RKO (cell line): ENCODE measurements around the gene KIAA1328.
"Not testable (repeated sequence)": the region's sequence is repeated elsewhere in the genome, so short reads cannot be mapped to it uniquely, and the experiment has no call there.

ENCODE experiments used
- DNase-seq: peaks from one replicate; pipeline ENCODE4 v3.0.0-alpha.2; 2016; ENCODE audit warnings: low spot score

Gene KIAA1328

DNA sequence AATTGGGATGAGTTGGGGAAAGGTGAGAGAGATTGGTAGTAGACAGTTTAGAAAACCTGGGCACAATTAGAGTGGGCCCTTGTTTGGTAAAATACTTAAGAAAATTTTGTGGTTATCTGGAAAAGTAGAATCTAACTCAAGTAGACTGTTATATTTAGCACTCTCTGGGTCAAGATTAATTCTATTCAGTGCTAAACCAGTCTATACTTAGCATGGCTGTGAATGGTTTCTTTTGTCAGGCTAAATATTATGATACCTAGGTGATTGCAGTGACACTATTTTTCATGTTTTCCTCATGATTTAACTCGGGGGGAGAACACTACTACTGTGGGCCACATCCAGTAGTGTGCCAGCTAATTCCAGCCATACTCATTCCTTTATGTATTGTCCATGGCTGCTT lies 58.9 kb downstream of the KIAA1328 start:
- no peak for DNase-seq

- no peak for DNase-seq
These were observed 59.9 kb downstream of the KIAA1328 start for GRCh38 chr18:36888778-36889177.

- DNase-seq = no peak
These were observed 60.4 kb downstream of the KIAA1328 start for GRCh38 chr18:36889321-36889720.

DNA sequence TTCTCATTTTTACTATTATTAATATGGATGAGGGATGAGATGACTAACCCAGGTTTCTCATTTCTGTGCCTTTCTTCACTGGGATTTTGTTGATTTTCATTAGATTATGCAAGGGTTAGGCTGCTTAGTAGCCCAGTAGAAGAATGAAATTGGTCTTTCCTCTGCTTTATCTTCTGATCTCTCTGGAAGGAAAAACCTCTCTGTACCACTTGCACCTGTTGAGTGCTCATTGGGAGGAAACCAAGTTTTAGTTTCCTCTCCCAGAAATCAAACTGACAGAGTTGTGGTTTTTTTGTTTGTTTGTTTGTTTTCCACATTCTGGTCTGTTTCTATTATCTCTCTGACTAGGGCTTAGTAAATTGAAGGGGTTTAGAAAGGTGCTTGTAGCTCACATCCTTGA lies 60.8 kb downstream of the KIAA1328 start:
- DNase-seq = no peak

DNA sequence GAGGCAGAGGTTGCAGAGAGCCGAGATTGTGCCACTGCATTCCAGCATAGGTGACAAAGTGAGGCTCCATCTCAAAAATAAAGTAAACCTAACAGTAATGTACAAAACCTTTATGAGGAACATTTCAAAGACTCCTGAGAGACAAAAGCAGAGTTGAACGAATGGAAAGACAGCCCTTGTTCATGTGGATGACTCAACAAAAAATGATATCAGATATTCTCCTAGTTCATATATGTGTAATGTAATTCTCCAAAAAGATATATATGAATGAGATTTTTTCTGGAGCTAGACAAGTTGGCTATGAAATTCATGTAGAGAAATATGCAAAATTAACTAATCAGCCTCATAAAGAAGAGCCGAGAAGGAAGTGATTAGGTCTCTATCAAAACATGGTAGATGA lies 61.7 kb downstream of the KIAA1328 start:
- no peak for DNase-seq

DNA sequence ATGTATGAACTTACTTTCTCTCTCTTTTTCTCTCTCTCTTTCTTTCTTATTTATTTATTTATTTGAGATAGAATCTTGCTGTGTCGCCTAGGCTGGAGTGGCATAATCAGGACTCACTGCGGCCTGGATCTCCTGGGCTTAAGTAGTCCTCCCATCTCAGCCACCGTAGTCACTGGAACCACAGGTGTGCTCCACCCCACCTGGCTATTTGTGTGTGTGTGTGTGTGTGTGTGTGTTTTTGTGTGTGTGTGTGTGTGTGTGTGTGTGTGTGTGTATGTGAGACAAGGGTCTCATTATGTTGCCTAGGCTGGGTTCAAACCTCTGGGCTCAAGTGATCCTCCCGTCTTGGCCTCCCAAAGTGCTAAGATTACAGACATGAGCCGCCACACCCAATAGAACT lies 64.3 kb downstream of the KIAA1328 start:
- no peak for DNase-seq

DNA sequence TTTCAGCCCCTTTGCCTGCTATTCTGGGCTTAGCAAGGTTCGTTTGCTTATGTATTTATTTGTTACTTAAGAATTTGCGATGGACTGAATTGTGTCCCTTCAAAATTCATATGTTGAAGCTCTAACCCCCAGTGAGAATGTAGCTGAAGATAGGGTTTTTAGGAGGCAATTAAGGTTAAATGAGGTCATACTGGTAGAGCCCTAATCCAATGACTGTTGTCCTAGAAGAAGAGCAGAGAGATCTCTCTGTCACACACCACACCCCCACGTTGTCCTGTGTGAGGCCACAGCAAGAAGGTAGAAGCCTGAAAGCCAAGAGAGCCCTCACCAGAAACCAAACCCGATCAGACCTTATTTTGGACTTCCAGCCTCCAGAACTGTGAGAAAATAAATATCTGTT lies 66.7 kb downstream of the KIAA1328 start:
- DNase-seq = no peak

- no peak for DNase-seq
These were observed 68.3 kb downstream of the KIAA1328 start for GRCh38 chr18:36897253-36897652.

GRCh38 chr18:36899289-36899688 lies 70.4 kb downstream of the KIAA1328 start:
- DNase-seq = peak; percentile 62

- no peak for DNase-seq
These were observed 71.5 kb downstream of the KIAA1328 start for GRCh38 chr18:36900466-36900865.

DNA sequence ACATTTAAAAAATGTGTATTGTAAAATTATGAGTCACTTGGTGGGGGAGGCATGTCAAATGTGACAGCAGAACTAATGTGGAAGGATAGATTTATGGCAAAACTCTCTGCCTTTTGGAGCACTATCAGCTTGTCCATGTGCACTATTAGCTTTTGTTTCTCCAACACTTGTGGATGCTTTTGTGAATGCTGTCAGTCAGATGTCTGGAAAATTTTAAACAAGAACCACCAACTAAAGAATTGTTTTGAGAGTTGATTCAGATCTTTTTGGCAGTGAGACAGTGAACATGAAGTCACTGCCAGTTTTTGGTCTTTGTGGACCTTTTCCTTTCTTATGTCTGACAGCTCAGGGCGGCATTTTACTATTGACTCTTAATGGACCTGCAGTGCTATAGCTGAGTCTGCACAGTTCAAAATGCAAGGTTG lies 72.4 kb downstream of the KIAA1328 start:
- DNase-seq = no peak

DNA sequence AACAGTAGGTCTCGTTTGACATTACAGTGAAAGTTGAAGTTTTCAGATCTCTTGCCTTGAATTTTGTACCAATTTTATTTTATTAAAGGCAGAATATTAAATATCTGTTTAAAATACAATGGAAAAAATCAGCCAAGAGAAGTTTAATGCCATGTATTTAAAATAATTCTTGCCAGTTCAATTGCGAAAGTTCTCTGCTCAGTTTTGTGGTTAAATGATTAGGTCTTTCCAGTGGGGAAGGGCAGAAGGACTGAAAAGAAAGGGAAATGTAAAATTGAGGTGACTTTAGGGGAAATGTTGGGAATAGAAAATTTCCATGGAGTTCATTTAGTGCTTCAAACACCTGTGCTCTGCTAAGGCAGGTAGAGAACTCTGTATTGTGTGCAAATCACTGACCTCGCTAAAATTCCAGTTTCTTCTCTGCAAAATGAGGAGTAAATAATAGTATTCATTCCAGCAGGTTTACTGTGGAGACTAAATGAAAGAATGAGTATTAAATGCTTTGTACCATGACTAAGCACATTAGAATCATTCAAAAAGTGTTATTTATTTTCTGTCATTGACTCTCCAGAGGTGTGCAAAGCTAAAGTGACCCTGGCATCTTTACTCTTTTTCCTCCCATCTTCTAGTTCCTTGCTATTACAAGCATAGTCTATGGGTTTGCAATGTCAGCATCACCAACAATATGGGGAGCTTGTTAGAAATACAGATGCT lies 74.4 kb downstream of the KIAA1328 start:
- no peak for DNase-seq

DNA sequence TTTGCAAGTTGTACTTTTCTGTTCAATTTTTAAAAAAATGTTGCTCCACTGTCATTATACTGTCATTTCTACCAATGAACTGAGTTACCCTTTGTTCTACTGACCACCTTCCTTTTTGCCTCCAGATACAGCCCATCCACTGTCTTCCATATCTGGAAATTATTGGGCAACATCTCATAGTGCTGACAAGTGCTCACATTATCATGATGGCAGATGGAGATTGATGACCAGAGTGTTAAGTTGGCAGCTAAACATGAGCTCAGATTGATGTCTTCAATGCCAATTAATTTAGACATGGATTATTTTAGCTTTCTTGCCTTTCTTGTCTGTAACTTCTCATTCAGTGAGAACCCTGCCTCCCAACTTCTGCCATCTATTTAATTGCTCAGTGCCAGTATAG lies 76.6 kb downstream of the KIAA1328 start:
- no peak for DNase-seq

DNA sequence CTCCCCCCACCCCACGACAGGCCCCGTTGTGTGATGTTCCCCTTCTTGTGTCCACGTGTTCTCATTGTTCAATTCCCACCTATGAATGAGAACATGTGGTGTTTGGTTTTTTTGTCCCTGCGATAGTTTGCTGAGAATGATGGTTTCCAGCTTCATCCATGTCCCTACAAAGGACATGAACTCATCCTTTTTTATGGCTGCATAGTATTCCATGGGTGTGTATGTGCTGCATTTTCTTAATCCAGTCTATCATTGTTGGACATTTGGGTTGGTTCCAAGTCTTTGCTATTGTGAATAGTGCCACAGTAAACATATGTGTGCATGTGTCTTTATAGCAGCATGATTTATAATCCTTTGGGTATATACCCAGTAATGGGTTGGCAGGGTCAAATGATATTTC lies 80.4 kb downstream of the KIAA1328 start:
- not testable (repeated sequence) for DNase-seq

- DNase-seq = no peak
These were observed 84.0 kb downstream of the KIAA1328 start for GRCh38 chr18:36912887-36913286.

GRCh38 chr18:36917907-36918306 lies 89.0 kb downstream of the KIAA1328 start:
- no peak for DNase-seq

DNA sequence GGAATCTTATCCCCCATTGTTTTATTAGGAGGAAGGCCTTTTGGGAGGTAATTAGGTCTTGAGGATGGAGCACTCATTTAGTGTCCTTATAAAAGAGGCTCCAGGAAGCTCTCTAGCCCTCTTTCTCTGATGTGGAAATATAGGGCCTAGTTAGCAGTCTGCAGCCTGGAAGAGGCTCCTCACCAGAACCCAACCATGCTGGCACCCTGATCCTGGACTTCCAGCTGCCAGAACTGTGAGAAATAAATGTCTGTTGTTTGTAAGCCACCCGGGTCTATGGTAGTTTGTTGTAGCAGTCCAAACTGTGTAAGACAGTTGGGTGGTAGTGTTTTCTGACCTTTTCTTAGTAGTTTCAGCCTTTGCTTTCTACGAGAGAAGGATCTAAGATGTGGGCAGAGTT lies 100.7 kb downstream of the KIAA1328 start:
- DNase-seq = no peak

GRCh38 chr18:36931106-36931505 lies 102.2 kb downstream of the KIAA1328 start:
- DNase-seq = no peak

GRCh38 chr18:36933552-36933951 lies 104.6 kb downstream of the KIAA1328 start:
- DNase-seq = no peak

GRCh38 chr18:36934884-36935283 lies 106.0 kb downstream of the KIAA1328 start:
- DNase-seq = no peak

DNA sequence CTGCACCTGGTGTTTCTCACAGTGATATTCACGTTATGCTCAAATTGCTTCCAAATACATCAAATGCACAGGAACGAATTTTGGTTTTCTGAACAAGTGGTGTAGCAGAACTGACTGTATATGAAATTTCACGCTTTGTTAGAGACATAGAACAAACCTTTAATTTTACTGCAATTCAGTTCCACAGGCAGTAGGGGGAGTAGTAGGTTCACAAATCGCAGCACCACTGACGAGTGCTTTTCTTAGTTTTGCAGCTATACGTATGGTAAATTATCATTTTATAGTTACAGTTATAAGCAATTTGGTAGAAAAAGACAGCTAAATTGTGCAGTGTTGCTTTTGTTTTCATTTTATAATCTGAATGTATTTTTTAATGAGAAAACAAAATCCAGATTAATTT lies 113.3 kb downstream of the KIAA1328 start:
- DNase-seq = peak; percentile 57

GRCh38 chr18:36947820-36948348 lies 119.0 kb downstream of the KIAA1328 start:
- DNase-seq = no peak

- no peak for DNase-seq
These were observed 121.4 kb downstream of the KIAA1328 start for GRCh38 chr18:36950282-36950681.

- no peak for DNase-seq
These were observed 122.0 kb downstream of the KIAA1328 start for GRCh38 chr18:36950960-36951359.
